GM10248 (cell line): Measurements from ENCODE around the gene NTRK1.

Experiments used
- CTCF ChIA-PET: fragments of 300-600 bp; sonication (Branson Sonifier 250); formaldehyde crosslinking; extraction: SDS; loops from one replicate; lab custom pipeline; 2021; ENCODE audit warnings: antibody characterized with exemption; lab: Yijun Ruan, JAX
- POLR2A ChIA-PET: fragments of 350-650 bp; sonication (Branson Sonifier 250); formaldehyde crosslinking; extraction: SDS; loops from one replicate; lab custom pipeline; 2020; ENCODE audit warnings: antibody characterized with exemption; lab: Yijun Ruan, JAX
- DNase-seq: peaks from one replicate; pipeline ENCODE4 v3.0.0; 2012; ENCODE audit errors: extremely low spot score
- CTCF ChIP-seq: IDR thresholded peaks from 2 replicates; pipeline ENCODE4 v1.5.1; 2012; ENCODE audit warnings: mild to moderate bottlenecking, low read depth; ENCODE audit errors: extremely low read depth, missing control alignments, control extremely low read depth

Gene NTRK1

DNA sequence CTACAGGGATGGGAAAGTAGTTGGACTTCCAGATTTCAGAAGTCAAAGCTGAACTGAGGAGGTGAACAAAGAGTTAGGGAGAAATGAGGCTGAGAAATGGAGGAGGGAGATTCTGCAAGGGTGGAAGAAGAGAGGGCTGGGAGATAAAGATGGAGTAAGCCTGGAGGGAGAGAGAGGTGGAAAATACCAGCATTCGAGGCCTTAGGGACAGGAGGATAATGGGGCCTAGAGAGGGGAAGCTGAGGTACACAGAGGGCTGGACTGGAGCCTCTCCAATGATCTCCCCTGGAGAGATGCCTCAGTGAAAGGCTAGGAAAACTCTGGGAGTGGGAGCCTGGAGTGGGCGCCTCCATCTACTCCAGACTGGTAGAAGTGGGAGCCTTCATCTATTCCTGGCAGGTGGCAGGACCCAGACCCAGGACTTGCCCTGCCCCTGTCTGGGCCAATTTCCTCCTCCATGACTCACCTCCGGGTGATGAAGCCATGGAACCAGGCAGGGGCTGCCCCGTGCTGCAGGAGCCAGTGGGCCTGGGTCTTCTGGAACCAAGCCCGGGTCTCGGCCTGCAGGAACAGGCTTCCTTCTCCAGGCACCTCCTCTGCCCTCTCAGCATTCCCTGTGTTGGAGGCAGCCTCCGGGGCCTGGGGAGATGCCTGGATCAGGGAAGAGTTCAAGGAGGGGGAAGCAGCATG, 45.9 kb upstream of the NTRK1 start:
- TF ChIP-seq CTCF = no peak
- no peak for DNase-seq
- ChIA-PET CTCF (interaction anchor here (0.6 to 11.5 kb wide), 14 partner anchors 10 to 89 kb away, joined by 3 to 106 read pairs (median 6); partner anchors contain the start of genes INSRR, NTRK1 and PRCC), POLR2A (interaction anchor here (0.7 kb wide), 1 partner anchor 47 kb away, joined by 4 read pairs; the partner anchor contains the start of gene PRCC)

DNA sequence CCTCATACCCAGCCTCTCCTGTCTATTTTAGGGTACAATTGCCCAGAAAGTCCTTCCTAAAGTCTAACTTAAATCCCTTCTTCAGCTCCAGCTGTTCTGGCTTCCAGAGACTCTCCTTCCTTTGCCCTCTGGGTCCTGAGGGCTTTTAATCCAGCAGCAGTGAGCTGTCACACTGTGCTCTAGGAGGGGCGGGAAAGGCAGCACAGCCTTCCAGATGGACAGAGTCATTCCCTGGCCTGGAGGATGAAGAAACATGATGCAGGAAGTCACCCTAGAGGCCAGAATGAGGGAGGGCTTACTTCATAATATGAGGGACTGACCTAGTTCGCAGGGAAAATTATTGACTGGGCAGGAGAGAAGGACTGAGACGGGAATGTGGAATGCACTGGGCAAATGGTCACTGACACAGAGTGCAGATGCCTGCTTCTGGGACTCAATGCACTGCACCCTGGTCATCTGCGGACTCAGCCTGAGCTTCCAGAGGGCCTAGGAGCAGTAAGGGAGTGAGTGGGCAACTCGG, 45.3 kb upstream of the NTRK1 start:
- no peak for TF ChIP-seq CTCF
- DNase-seq = no peak
- ChIA-PET CTCF (interaction anchor here (2.2 to 11.5 kb wide), 2 partner anchors 17 to 45 kb away, joined by 8 to 106 read pairs; partner anchors contain the start of gene NTRK1), POLR2A (no interaction called here)

DNA sequence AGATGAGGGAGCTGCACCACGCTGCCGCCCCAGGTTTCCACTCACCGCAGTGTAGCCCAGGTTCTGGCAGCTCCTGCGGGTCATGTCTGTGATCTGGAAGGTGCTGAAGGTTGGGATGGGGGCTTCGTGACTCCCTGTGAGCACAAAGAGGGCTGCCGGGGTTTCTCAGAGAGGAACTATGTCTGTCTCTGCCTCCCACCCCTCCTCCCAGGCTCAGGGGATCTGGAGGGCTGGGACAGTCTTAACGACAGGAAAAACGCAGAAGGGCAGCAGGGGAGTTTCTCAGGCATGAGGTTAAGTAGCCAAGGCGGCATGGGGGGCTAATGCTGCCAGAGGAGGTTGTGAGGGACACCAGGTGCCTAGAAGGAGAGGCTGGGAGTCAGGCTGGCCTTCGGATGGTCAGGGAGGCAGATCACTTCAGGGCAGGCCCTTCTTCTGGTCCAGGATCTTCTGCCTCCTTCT, 44.7 kb upstream of the NTRK1 start:
- TF ChIP-seq CTCF = no peak
- ChIA-PET POLR2A (no interaction called here), CTCF (interaction anchor here (1.5 to 11.5 kb wide), 3 partner anchors 17 to 44 kb away, joined by 5 to 106 read pairs (median 8); partner anchors contain the start of gene NTRK1)
- no peak for DNase-seq

DNA sequence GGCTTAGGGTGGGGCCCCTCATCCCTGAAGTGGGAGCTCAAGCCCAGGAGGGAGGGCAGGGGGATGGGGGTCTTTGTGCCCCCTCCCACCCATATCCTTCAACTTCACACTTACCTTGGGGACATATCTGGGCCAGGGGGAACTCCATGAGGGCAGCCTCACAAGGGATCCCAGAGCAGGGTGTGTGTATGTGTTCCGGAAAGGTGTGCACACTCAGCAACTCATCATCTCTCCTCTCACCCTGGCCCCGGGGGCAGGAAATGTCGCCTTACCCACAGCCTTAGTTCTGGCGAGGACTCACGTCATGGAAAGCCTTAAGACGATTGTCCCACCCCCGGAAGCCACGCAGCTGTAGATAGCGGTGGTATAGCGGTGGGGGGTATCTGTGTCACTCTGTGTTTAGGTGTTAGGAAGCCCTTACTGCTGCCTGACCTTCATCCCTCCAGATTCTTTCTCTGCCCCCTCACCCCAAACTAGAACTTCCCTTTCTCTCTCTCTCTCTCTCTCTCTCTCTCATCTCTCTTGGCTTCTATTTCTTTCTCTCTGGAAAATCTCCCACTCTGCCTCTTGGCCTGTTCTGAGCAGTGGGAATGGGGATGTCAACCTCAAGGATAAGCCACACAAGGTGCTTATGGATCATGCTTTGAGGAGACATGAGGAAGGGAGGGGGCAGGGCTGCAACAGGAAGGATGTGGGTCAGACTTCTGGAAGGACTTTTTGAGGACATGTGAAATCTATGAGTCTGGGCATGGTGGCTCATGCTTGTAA, 43.9 kb upstream of the NTRK1 start, which contains the start of gene SH2D2A:
Gene SH2D2A, minus strand, starts transcription at position 288 of the 768 bp plus-strand sequence. Its CDS starts 140 bp downstream, at position 148.
- peak; percentile 86 for DNase-seq
- ChIA-PET POLR2A (interaction anchor here (1.0 kb wide), 1 partner anchor 8 kb away, joined by 3 read pairs; no protein-coding TSS in a partner anchor), CTCF (interaction anchor here (0.8 to 11.5 kb wide), 7 partner anchors 18 to 343 kb away, joined by 3 to 106 read pairs (median 5); partner anchors contain the start of gene NTRK1)
- TF ChIP-seq CTCF = no peak

DNA sequence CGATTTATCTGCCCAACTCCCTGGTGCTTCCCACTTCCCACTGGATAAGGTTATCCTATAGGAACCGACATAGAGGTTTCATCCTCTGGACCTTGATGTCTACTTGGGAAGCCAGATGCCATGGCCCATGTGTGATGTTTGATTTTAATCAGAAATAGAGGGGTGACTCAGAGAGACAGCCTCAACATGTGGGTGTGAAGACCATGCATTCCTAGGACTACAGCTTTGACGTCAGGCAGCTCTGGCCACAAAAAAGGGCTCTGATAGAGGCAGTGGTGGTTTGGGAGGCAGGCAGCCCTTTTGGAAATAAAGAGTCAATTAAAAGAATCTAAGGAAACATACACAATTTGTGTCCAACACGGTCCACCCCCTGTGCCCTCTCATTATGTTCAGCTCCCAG, 38.9 kb upstream of the NTRK1 start:
- ChIA-PET POLR2A (no interaction called here), CTCF (interaction anchor here (1.1 to 2.9 kb wide), 7 partner anchors 9 to 96 kb away, joined by 3 to 24 read pairs (median 4); partner anchors contain the start of genes INSRR and NTRK1)
- no peak for DNase-seq
- TF ChIP-seq CTCF = no peak
